Glutamatergic neuron (in vitro differentiated cells): Measurements from ENCODE around the gene CTSZ. TPM values are rescaled to one million over a fixed set of nuclear protein-coding genes. Genes with fewer than 3 reads are reported as not detected.
"Not testable (repeated sequence)": the region's sequence is repeated elsewhere in the genome, so short reads cannot be mapped to it uniquely, and the experiment has no call there.

Experiments used
- DNase-seq: peaks from one replicate; pipeline ENCODE4 v3.0.0; 2022
- H3K27ac Mint-ChIP-seq: one replicate; pipeline ENCODE4 v1.8.0; 2020; ENCODE audit warnings: mild to moderate bottlenecking, mixed read lengths, inconsistent platforms; ENCODE audit not compliant: unreplicated experiment
- H3K27me3 Mint-ChIP-seq: one replicate; pipeline ENCODE4 v1.8.0; 2020; ENCODE audit warnings: mild to moderate bottlenecking, moderate library complexity, mixed read lengths, inconsistent platforms; ENCODE audit not compliant: unreplicated experiment
- H3K36me3 Mint-ChIP-seq: one replicate; pipeline ENCODE4 v1.8.0; 2020; ENCODE audit warnings: mild to moderate bottlenecking, mixed read lengths, inconsistent platforms; ENCODE audit not compliant: unreplicated experiment
- H3K4me1 Mint-ChIP-seq: one replicate; pipeline ENCODE4 v1.8.0; 2020; ENCODE audit warnings: mild to moderate bottlenecking, low read depth, mixed read lengths, inconsistent platforms; ENCODE audit not compliant: unreplicated experiment
- H3K4me3 Mint-ChIP-seq: one replicate; pipeline ENCODE4 v1.8.0; 2020; ENCODE audit warnings: mild to moderate bottlenecking, mixed read lengths, inconsistent platforms; ENCODE audit not compliant: unreplicated experiment
- H3K9me3 Mint-ChIP-seq: one replicate; pipeline ENCODE4 v1.8.0; 2020; ENCODE audit warnings: mild to moderate bottlenecking, moderate library complexity, mixed read lengths, inconsistent platforms; ENCODE audit not compliant: unreplicated experiment
- total RNA-seq: library from RNA; stranded (reverse); fragmentation: NEBNext Ultra II Directional; extraction: Animal tissue kit (Norgen Biotek cat#: 25700); gene quantifications from one replicate; pipeline ENCODE4 v1.2.1, GENCODE V29; 2021; ENCODE audit not compliant: unreplicated experiment
- TF ChIP-seq, protein P1 (sequence below): fragments of 200-600 bp; sonication (generic); IDR thresholded peaks from one replicate; pipeline ENCODE4 v1.5.0; 2021; ENCODE audit not compliant: partially characterized antibody, unreplicated experiment

The CTSZ gene
- total RNA-seq, 1 donor from 2014 or later, result 13.1 TPM

DNA sequence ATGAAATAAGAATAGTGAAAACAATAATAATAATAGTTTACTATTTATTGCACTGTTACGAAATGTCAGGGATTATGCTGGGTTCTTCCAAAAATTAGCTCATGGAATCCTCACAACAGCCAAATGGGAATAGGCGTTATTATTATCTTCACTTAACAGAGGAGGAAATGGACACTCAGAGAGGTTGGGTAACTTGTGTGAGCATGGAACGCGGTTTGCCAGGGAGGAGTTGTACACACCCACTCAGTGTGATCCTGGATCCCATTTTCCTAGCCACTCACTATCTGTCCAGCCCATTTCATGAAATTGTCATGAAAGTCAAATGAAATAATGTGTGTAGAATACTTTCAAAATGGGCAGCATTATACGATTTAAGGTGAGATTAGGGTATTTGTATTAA, 21.4 kb downstream of the CTSZ start:
- peaks cover 1% of the 10 kb centered on the region for H3K9me3 Mint-ChIP-seq
- DNase-seq, result no peak
- TF ChIP-seq, protein P1, sequence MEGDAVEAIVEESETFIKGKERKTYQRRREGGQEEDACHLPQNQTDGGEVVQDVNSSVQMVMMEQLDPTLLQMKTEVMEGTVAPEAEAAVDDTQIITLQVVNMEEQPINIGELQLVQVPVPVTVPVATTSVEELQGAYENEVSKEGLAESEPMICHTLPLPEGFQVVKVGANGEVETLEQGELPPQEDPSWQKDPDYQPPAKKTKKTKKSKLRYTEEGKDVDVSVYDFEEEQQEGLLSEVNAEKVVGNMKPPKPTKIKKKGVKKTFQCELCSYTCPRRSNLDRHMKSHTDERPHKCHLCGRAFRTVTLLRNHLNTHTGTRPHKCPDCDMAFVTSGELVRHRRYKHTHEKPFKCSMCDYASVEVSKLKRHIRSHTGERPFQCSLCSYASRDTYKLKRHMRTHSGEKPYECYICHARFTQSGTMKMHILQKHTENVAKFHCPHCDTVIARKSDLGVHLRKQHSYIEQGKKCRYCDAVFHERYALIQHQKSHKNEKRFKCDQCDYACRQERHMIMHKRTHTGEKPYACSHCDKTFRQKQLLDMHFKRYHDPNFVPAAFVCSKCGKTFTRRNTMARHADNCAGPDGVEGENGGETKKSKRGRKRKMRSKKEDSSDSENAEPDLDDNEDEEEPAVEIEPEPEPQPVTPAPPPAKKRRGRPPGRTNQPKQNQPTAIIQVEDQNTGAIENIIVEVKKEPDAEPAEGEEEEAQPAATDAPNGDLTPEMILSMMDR, result no peak
- H3K27me3 Mint-ChIP-seq, result peaks cover 5% of the 10 kb centered on the region
- no peaks in the 10 kb centered on the region for H3K36me3 Mint-ChIP-seq
- peaks cover 30% of the 10 kb centered on the region for H3K4me1 Mint-ChIP-seq
- H3K4me3 Mint-ChIP-seq, result no peak overlapping the region
- H3K27ac Mint-ChIP-seq, result no peak overlapping the region

DNA sequence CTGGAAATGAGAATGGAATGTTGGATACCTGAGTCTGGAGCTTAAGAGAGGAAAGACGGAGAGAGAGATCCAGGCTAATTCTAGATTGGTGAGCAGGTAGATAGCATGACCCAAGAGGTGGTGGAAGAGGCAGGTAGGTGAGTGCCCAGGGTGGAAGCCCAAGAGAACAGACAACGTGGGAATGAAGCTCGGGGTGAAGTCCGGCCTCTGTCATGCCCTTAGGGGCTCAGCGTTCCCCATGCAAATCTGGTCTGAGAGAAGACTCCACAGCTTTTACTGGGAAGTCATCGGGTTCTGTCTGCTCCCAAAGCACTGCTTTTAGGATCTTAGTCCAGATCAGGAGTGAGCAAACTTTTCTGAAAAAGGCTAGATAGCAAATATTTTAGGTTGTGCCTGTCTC, 22.4 kb downstream of the CTSZ start:
- no peaks in the 10 kb centered on the region for H3K36me3 Mint-ChIP-seq
- peaks cover 30% of the 10 kb centered on the region for H3K4me1 Mint-ChIP-seq
- TF ChIP-seq, protein P1, result no peak
- peak overlapping the region; percentile 19 for H3K4me3 Mint-ChIP-seq
- H3K9me3 Mint-ChIP-seq, result peaks cover 1% of the 10 kb centered on the region
- no peak for DNase-seq
- H3K27ac Mint-ChIP-seq, result no peak overlapping the region
- peaks cover 5% of the 10 kb centered on the region for H3K27me3 Mint-ChIP-seq

DNA sequence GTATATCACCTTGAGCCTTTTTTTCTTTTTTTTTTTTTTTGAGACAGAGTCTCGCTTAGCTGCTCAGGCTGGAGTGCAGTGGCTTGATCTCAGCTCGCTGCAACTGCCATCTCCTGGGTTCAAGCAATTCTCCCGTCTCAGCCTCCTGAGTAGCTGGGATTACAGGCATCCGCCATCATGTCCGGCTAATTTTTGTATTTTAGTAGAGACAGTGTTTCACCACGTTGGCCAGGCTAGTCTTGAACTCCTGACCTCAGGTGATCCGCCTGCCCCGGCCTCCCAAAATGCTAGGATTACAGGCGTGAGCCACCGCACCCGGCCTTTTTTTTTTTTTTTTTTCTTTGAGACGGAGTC, 24.0 kb downstream of the CTSZ start:
- not testable (repeated sequence) for H3K36me3 Mint-ChIP-seq, DNase-seq, H3K27me3 Mint-ChIP-seq, H3K4me3 Mint-ChIP-seq, H3K9me3 Mint-ChIP-seq, H3K27ac Mint-ChIP-seq
- peaks cover 30% of the 10 kb centered on the region for H3K4me1 Mint-ChIP-seq

DNA sequence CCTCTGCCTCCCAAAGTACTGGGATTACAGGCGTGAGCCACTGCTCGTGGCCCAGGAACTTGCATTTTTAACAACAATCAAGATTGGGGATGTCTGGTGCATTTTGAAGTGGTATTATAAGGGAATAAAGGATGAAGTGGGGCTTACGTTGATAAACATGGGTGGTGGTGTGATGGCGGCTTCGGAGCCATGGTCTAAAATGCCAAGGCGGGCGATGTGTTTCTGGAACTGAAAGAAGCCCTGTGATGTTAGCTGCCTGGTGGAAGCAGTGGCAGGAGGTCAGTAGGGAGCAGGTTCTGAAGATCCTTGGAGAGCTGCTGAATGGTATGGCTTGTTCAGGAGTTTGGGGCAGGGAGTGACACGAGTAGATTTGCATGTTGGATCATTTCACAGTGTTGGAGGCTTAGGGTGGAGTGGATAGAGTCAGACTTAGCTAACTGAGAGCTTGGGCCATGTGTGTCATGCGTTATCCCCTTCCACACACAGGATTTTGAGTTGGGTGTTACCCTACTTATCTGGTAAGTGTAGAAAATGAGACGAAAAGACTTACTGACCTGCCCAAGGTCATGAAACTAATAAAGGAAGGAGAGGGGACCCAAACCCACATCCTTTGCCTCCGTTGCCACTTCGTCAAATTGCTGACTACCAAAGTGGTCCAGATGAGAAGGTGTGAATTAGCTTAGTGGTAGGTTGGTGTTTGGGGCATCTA, 24.5 kb downstream of the CTSZ start:
- H3K4me3 Mint-ChIP-seq, result peak overlapping the region; percentile 93
- no peak overlapping the region for H3K27ac Mint-ChIP-seq

DNA sequence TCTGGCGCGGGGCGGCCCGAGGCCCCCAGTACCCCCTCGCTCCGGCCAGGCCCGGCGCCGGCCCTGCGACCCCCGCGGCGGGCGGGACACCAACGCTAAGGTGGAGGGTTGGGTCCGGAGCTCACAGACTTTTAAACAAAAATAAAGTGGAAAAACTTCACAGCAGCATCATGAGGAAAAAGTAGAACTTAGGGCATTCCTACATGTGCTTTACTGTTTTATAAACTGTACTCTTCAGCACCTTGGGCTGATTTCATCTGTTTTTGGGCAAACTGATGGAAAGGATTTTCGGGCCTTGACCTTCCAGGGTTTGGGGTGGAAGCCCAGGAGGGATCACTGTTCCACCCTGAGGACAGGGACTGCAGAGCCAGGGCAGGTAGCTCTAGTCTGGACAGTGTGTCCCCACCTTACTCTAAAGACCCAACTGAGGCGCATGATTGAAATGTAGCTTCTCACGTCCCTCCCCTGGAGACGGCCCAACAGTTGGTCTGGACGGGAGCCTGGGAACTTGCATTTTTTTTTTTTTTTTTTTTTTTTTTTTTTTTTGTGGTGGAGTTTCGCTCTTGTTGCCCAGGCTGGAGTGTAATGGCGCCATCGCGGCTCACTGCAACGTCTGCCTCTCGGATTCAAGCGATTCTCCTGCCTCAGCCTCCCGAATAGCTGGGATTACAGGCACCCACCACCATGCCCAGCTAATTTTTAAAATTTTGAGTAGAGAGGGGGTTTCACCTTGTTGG, 25.3 kb downstream of the CTSZ start:
- Mint-ChIP-seq H3K36me3 (peaks cover 2% of the 10 kb centered on the region), H3K9me3 (no peaks in the 10 kb centered on the region), H3K4me1 (peaks cover 24% of the 10 kb centered on the region), H3K27ac (no peak overlapping the region), H3K27me3 (peaks cover 3% of the 10 kb centered on the region), H3K4me3 (peak overlapping the region; percentile 93)
- TF ChIP-seq, protein P1, result no peak
- no peak for DNase-seq

More for the DNA sequence above, 24.5 kb downstream of the CTSZ start:
- TF ChIP-seq, protein P1, result no peak
- Mint-ChIP-seq H3K9me3 (no peaks in the 10 kb centered on the region), H3K36me3 (no peaks in the 10 kb centered on the region), H3K4me1 (peaks cover 30% of the 10 kb centered on the region), H3K27me3 (peaks cover 3% of the 10 kb centered on the region)
- no peak for DNase-seq
